GM20000 (cell line): Measurements from ENCODE around the gene NOL3.

Experiments
- DNase-seq: peaks from one replicate; pipeline ENCODE4 v3.0.0; 2012; ENCODE audit warnings: low spot score
- TF ChIP-seq, protein P1 (sequence below): IDR thresholded peaks from 2 replicates; pipeline ENCODE4 v1.5.1; 2012; ENCODE audit warnings: mild to moderate bottlenecking, control low read depth; ENCODE audit errors: extremely low read depth, missing control alignments

The NOL3 gene

DNA sequence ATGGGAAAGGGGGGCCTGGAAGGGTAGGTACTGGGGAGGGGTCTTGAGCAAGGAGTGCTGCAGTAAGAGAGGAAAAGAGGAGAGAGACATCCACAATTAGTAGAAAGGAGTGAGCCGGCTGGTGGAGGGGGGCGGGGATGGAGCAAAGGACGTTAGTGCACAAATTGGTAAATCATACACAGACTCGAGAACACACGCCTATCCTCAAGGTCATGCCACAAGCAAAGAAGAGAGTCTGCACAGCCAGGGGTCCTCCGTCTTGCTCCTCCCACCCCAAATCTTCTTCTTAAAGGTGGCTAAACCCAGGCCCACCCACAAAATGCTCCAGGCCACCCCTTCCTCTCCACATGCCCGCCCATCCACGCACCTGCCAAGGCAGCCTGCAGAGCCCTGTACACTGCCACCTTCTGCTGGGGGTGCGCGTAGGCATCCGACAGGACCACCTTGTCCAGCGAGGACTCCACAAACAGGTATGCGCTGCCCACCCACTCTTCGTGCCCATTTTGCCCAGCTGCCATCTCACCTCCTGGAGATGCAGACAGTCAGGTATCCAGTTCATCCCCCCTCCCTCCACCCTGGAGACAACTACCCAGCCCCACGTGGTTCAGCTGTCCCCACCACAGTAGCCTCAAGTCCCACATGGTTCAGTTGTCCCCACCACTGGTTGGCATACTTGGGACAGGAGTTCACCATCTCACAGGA is 14.0 kb upstream of the NOL3 start:
- DNase-seq: no peak
- TF ChIP-seq, protein P1, sequence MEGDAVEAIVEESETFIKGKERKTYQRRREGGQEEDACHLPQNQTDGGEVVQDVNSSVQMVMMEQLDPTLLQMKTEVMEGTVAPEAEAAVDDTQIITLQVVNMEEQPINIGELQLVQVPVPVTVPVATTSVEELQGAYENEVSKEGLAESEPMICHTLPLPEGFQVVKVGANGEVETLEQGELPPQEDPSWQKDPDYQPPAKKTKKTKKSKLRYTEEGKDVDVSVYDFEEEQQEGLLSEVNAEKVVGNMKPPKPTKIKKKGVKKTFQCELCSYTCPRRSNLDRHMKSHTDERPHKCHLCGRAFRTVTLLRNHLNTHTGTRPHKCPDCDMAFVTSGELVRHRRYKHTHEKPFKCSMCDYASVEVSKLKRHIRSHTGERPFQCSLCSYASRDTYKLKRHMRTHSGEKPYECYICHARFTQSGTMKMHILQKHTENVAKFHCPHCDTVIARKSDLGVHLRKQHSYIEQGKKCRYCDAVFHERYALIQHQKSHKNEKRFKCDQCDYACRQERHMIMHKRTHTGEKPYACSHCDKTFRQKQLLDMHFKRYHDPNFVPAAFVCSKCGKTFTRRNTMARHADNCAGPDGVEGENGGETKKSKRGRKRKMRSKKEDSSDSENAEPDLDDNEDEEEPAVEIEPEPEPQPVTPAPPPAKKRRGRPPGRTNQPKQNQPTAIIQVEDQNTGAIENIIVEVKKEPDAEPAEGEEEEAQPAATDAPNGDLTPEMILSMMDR: peak; percentile 9

DNA sequence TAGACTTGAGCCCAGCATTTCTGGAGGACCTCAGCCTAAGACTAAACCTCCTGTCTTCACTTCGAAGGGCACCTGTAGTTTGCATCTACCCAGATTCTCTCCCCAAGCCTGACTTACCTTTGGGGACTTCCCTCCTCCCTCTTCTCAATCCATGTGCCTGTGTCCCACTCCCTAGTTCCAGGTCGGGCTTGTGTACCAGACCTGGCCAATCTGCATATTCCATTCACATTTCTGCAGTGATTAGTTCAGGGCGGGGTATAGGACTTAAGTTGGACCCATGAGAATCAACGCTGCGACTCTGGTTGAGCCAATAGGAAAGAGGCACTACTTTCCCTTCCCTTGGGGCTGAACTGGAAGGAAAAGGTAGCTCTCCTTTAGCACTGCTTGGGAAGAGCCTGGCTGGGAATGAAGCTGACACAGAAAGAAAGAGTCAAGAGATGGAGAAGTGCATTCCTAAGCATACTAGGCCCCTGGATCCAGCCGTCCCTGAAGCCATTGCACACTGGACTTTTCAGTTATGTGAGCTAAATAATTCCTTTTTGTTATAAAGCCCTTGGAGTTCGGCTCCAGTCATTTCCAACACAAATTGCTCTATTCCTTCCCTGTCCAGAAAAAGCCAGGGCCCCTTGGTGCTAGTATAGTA is 13.1 kb upstream of the NOL3 start:
- TF ChIP-seq, protein P1: no peak
- no peak for DNase-seq

DNA sequence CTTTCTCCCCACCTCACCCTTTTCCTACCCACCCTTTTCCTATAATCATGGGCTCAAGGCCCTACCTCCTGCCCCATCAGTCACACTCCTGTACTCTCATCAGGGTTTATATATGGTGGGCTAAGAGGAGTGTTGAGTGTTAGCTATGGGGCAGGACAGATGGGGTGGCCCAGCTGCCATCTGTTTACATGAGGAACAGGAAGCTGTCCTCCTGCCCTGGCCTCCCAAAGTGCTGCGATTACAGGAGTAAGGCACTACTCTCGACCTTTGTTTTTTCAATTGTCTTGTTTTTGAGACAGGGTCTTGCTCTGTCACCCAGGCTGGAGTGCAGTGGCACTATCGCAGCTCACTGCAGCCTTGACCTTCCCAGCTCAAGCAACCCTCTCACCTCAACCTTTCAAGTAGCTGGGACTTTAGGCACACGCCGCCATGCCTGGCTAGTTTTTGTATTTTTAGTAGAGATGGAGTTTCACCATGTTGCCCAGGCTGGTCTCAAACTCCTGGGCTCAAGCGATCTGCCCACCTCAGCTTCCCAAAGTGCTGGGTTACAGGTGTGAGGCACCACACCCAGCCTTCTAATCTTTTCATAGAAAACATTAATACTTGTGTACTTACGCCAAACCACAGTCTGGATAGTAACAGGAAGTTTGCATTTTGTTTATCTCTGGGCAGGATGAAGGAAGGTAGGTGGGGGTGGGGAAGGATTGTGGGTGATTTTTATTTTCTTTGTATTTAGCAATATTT is 12.3 kb upstream of the NOL3 start:
- DNase-seq: no peak
- TF ChIP-seq, protein P1: no peak

GRCh38 chr16:67158637-67159600 is 11.4 kb upstream of the NOL3 start:
- TF ChIP-seq, protein P1: no peak
- peak; percentile 88 for DNase-seq

GRCh38 chr16:67161595-67162058 is 8.7 kb upstream of the NOL3 start:
- no peak for DNase-seq
- TF ChIP-seq, protein P1: no peak

DNA sequence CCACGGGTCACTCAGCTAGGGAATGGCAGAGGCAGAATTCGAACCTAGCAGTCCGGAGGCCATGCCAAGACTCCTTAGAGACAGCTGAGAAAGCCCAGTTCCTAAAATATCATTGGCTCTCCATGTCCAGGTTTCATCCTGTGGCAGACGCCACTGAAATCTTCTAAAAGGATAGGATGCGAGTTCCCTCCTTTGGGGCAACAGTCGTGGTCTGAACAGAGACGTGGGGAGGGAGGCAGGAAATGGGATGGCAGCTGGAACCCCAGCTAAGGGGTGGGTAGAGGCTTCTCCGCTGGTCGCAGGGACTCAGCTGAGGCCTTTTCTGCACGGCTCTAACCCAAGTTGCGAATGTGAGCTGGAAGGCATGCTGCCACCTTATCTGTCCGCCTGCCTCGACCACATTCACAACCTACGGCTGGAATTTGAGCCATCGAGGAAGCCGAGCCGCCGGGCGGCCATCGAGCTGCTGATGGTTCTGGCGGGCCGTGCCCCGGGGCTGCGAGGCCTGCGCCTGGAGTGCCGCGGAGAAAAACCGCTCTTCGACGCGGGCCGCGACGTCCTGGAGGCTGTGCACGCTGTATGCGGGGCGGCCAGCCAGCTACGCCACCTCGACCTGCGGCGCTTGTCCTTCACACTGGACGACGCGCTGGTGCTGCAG is 7.7 kb upstream of the NOL3 start:
- no peak for DNase-seq
- TF ChIP-seq, protein P1: no peak
